K562 (cell line): ENCODE results near the gene TLCD1. TPM values are rescaled to one million over a fixed set of nuclear protein-coding genes. Genes with fewer than 3 reads are reported as not detected.

ENCODE experiments used
- ARID3A ChIP-seq: IDR thresholded peaks from 2 replicates; pipeline ENCODE4 v1.6.1; 2012; ENCODE audit warnings: low read depth, low read length, improper control_type of control experiment, borderline replicate concordance
- BCLAF1 ChIP-seq, 2 experiments: fragments of 450-650 bp in 1 of 2; IDR thresholded peaks; 2 replicates each; pipeline ENCODE4 v1.6.1; 2011 to 2017; ENCODE audit warnings: low read depth in 2 of 2, antibody characterized with exemption in 1 of 2, borderline replicate concordance in 1 of 2, low read length in 1 of 2, mild to moderate bottlenecking in 1 of 2, mixed read lengths in 1 of 2; ENCODE audit not compliant: control insufficient read depth in 1 of 2
- CAMTA2 ChIP-seq: fragments of 250-450 bp; sonication (Bioruptor Pico); conservative IDR thresholded peaks from 2 replicates; pipeline ENCODE4 v1.5.1; 2022
- KLF16 ChIP-seq: IDR thresholded peaks from 2 replicates; pipeline ENCODE4 v1.6.1; 2016; ENCODE audit warnings: antibody characterized with exemption
- NFE2 ChIP-seq: IDR thresholded peaks from 2 replicates; pipeline ENCODE4 v1.6.1; 2014; ENCODE audit warnings: antibody characterized with exemption, low read depth
- NFE2L1 ChIP-seq: fragments of 450-650 bp; IDR thresholded peaks from 2 replicates; pipeline ENCODE4 v1.6.1; 2016; ENCODE audit warnings: missing genetic modification characterization, low read depth, mild to moderate bottlenecking, missing compliant biosample characterization, moderate library complexity, borderline replicate concordance
- RBM25 ChIP-seq: fragments of 200-400 bp; formaldehyde crosslinking; IDR thresholded peaks from 2 replicates; pipeline ENCODE4 v1.6.1; 2018; ENCODE audit warnings: low read length, low read depth, moderate library complexity; ENCODE audit not compliant: severe bottlenecking
- SRF ChIP-seq, 2 experiments: fragments of 250-450, 450-650 bp in 1 of 2; sonication (Bioruptor Pico) in 1 of 2; sonication (generic) in 1 of 2; formaldehyde crosslinking; IDR thresholded peaks; 2 replicates each; pipeline versions ENCODE4 v1.5.0 to v1.5.1; 2020 to 2022; ENCODE audit warnings: mild to moderate bottlenecking in 1 of 2, missing genetic modification reagents in 1 of 2
- TSHZ1 ChIP-seq: fragments of 250-450 bp; sonication (Bioruptor Pico); IDR thresholded peaks from 2 replicates; pipeline ENCODE4 v1.4.0; 2020; ENCODE audit warnings: mild to moderate bottlenecking, moderate library complexity
- XRCC3 ChIP-seq: fragments of 450-650 bp; IDR thresholded peaks from 2 replicates; pipeline ENCODE4 v1.6.1; 2017; ENCODE audit warnings: mild to moderate bottlenecking, moderate library complexity
- YY1 ChIP-seq, 3 experiments: IDR thresholded peaks; 2 replicates each; pipeline ENCODE4 v1.6.1; 2011; ENCODE audit warnings: low read length in 2 of 3, mild to moderate bottlenecking in 2 of 3, moderate library complexity in 2 of 3, borderline replicate concordance in 1 of 3, control low read depth in 1 of 3, low read depth in 1 of 3; ENCODE audit not compliant: insufficient read depth in 3 of 3, insufficient replicate concordance in 2 of 3, control insufficient read depth in 1 of 3, insufficient read length in 1 of 3; ENCODE audit errors: extremely low read depth in 1 of 3
- ZBTB8A ChIP-seq: fragments of 450-650 bp; IDR thresholded peaks from 2 replicates; pipeline ENCODE4 v1.6.1; 2018; ENCODE audit warnings: mild to moderate bottlenecking, moderate library complexity; ENCODE audit not compliant: partially characterized antibody
- ZFP91 ChIP-seq: sonication (generic); formaldehyde crosslinking; IDR thresholded peaks from 2 replicates; pipeline ENCODE4 v1.8.0; 2022; ENCODE audit warnings: mild to moderate bottlenecking, missing genetic modification reagents
- ZNF263 ChIP-seq: sonication (generic); formaldehyde crosslinking; IDR thresholded peaks from 2 replicates; pipeline ENCODE4 v1.8.0; 2022; ENCODE audit warnings: mild to moderate bottlenecking, missing genetic modification reagents, borderline replicate concordance
- ZNF780A ChIP-seq: fragments of 250-450 bp; sonication (Bioruptor Pico); IDR thresholded peaks from 2 replicates; pipeline ENCODE4 v1.5.0; 2021; ENCODE audit warnings: mild to moderate bottlenecking
- polyA plus RNA-seq, 8 experiments: library from polyadenylated mRNA; depleted of rRNA in 4 of 8; stranded (reverse) in 5 of 8; unstranded in 3 of 8; fragments of >200 nt; fragmentation: Nextera tagmentation in 2 of 8; fragmentation: Illumina TruSeq in 1 of 8; extraction: Ambion mirVana in 2 of 8; extraction: Trizol in 1 of 8; gene quantifications; 2 replicates each; pipeline versions ENCODE4 v1.2.1 to v1.2.3, GENCODE V29; 2011 to 2014; ENCODE audit warnings: inconsistent platforms in 1 of 8, missing spikeins in 1 of 8
- total RNA-seq, 7 experiments: library from RNA; depleted of rRNA in 6 of 7; stranded (reverse); fragments of >200 nt in 6 of 7; fragmentation: Illumina TruSeq in 2 of 7; extraction: Trizol in 2 of 7; gene quantifications; 2 replicates each; pipeline versions ENCODE4 v1.2.1 to v1.2.3, GENCODE V29; 2011 to 2021; ENCODE audit warnings: low replicate concordance in 1 of 7

Gene TLCD1
- total and polyA plus RNA-seq, 9 of the 15 experiments (the other 6 are each of a cell fraction or from before 2014, with no cell fraction given) = 6.8 to 37.7 (median 21.7) TPM

DNA sequence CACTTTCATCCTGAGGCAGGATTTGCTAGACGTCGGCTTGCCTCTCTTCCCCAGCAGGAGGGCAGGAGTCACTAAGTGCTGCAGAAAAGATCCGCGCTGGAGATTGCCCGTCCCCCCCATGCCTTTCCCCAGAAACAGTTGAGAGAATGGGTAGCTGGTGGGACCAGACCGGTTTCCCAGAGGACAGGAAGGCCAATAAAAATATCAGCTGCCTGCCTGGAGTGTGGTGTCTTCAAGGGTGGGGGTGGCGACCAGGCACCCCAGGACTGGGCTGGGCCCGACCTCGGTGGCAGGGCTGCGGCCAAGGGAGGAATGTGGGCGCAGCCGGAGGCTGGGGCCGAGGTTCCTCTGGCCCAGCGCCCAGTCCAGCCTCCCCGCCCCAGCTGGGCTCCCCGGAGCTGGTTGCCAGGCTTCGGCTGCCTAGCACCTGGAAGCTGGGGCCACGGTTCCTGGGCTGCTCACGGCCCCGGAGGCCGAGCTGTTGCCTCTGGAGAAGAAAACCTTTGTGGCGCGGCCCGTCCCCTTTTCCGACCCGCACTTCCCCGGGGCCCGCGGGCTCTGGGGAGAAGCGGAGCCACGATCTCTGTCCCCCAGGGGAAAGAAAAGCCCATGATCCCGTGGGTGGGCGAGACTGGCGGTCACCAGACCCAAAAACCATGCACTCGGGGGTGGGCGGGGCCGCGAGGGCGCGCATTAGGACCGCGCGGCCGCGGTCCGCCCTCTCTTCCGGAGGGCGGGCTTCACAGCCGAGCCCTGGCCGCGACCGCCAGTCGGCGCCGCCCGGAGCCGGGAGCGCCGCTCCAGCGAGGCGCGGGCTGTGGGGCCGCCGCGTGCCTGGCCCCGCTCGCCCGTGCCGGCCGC lies 17.4 kb upstream of the TLCD1 start, which contains the start of gene TRAF4 (continued):
- TF ChIP-seq BCLAF1 (IDR thresholded peaks at IDR 0.05; ENCODE audit: borderline replicate concordance in 1 of 2, control insufficient read depth in 1 of 2, low read depth in 2 of 2, low read length in 1 of 2) = peak in 1 of 2 experiments; percentile 83; a peak in 2 of 4 replicates
- TF ChIP-seq ZNF780A (CRISPR knock-in tag) = no peak
- TF ChIP-seq TSHZ1 = no peak
- TF ChIP-seq XRCC3 = no peak
- TF ChIP-seq RBM25 = no peak
- TF ChIP-seq NFE2L1 = no peak
- 0 out of 2 replicates have a peak, but pooled peaks have one; percentile 42 for TF ChIP-seq ZNF263 (CRISPR knock-in tag)
- no peak for TF ChIP-seq NFE2
- TF ChIP-seq SRF (CRISPR knock-in tag; IDR thresholded peaks at IDR 0.05) = no peak
- TF ChIP-seq ARID3A = no peak
- TF ChIP-seq YY1 (IDR thresholded peaks at IDR 0.05; ENCODE audit: borderline replicate concordance in 1 of 3, control insufficient read depth in 1 of 3, extremely low read depth in 1 of 3, insufficient read depth in 3 of 3, insufficient read length in 1 of 3, insufficient replicate concordance in 2 of 3, low read depth in 1 of 3, low read length in 2 of 3) = peak in 2 of 3 experiments; percentile 3 to 87
- no peak for TF ChIP-seq ZFP91 (CRISPR knock-in tag)
- TF ChIP-seq CAMTA2 = no peak
- no peak for TF ChIP-seq KLF16
- TF ChIP-seq ZBTB8A = no peak
